Suprapubic skin (tissue), 3 donors: ENCODE data around the gene MS4A13.
"Not testable (repeated sequence)": the region's sequence is repeated elsewhere in the genome, so short reads cannot be mapped to it uniquely, and the experiment has no call there.

ENCODE experiments used
- POLR2A ChIP-seq, 2 donors: fragments of 450-650 bp; IDR thresholded peaks; one replicate each; pipeline ENCODE4 v1.6.1; 2017; ENCODE audit warnings: antibody characterized with exemption in 2 of 2, mild to moderate bottlenecking in 2 of 2, moderate library complexity in 2 of 2
- TF ChIP-seq, protein P1 (sequence below), 2 donors: fragments of 200-600 bp in 1 of 2; fragments of 450-650 bp in 1 of 2; sonication (generic) in 1 of 2; IDR thresholded peaks; one replicate each; pipeline ENCODE4 v1.5.1; 2016 to 2019; ENCODE audit warnings: antibody characterized with exemption in 2 of 2, mild to moderate bottlenecking in 1 of 2, moderate library complexity in 1 of 2

DNA sequence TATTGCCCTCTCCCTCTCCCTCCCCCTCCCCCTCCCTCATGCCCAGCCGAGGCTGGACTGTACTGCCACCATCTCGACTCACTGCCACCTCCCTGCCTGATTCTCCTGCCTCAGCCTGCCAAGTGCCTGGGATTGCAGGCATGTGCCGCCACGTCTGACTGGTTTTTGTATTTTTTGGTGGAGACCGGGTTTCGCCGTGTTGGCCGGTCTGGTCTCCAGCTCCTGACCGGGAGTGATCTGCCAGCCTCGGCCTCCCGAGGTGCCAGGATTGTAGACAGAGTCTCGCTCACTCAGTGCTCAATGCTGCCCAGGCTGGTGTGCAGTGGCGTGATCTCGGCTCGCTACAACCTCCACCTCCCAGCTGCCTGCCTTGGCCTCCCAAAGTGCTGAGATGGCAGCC is 5.6 kb upstream of the MS4A13 start:
- TF ChIP-seq, protein P1, sequence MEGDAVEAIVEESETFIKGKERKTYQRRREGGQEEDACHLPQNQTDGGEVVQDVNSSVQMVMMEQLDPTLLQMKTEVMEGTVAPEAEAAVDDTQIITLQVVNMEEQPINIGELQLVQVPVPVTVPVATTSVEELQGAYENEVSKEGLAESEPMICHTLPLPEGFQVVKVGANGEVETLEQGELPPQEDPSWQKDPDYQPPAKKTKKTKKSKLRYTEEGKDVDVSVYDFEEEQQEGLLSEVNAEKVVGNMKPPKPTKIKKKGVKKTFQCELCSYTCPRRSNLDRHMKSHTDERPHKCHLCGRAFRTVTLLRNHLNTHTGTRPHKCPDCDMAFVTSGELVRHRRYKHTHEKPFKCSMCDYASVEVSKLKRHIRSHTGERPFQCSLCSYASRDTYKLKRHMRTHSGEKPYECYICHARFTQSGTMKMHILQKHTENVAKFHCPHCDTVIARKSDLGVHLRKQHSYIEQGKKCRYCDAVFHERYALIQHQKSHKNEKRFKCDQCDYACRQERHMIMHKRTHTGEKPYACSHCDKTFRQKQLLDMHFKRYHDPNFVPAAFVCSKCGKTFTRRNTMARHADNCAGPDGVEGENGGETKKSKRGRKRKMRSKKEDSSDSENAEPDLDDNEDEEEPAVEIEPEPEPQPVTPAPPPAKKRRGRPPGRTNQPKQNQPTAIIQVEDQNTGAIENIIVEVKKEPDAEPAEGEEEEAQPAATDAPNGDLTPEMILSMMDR (IDR thresholded peaks at IDR 0.05), result not testable (repeated sequence)
- not testable (repeated sequence) for TF ChIP-seq POLR2A (IDR thresholded peaks at IDR 0.05)
